Endodermal cell (in vitro differentiated cells): Measurements from ENCODE around the gene TMEM143. TPM values are rescaled to one million over a fixed set of nuclear protein-coding genes. Genes with fewer than 3 reads are reported as not detected.
"Not testable (repeated sequence)": the region's sequence is repeated elsewhere in the genome, so short reads cannot be mapped to it uniquely, and the experiment has no call there.

ENCODE experiments used
- DNase-seq: peaks from one replicate; pipeline ENCODE4 v3.0.0-alpha.2; 2017
- H3K27ac ChIP-seq: 2 replicates; pipeline ENCODE4 v1.5.1; 2013; ENCODE audit warnings: mild to moderate bottlenecking, low read depth, low read length, moderate library complexity
- H3K27me3 ChIP-seq: 2 replicates; pipeline ENCODE4 v1.6.1; 2013; ENCODE audit warnings: mild to moderate bottlenecking, low read length, moderate library complexity; ENCODE audit not compliant: insufficient read depth, control insufficient read depth, poor library complexity, severe bottlenecking
- H3K36me3 ChIP-seq: 2 replicates; pipeline ENCODE4 v1.7.0; 2013; ENCODE audit warnings: mild to moderate bottlenecking, low read length, moderate library complexity; ENCODE audit not compliant: control insufficient read depth, insufficient read depth
- H3K4me1 ChIP-seq: one replicate; pipeline ENCODE4 v1.7.0; 2013; ENCODE audit warnings: low read length; ENCODE audit not compliant: control insufficient read depth, insufficient read depth
- H3K4me3 ChIP-seq: 2 replicates; pipeline ENCODE4 v1.5.1; 2013; ENCODE audit warnings: mild to moderate bottlenecking, low read length, moderate library complexity
- H3K9ac ChIP-seq: 2 replicates; pipeline ENCODE4 v1.6.1; 2013; ENCODE audit warnings: mild to moderate bottlenecking, low read length, moderate library complexity; ENCODE audit not compliant: poor library complexity, severe bottlenecking; ENCODE audit errors: extremely low read depth
- H3K9me3 ChIP-seq: 2 replicates; pipeline ENCODE4 v1.6.1; 2013; ENCODE audit warnings: mild to moderate bottlenecking, low read length, moderate library complexity; ENCODE audit not compliant: control insufficient read depth
- H3K27ac Mint-ChIP-seq: 2 replicates; pipeline ENCODE4 v1.8.0; 2020; ENCODE audit warnings: mixed read lengths
- H3K27me3 Mint-ChIP-seq: 2 replicates; pipeline ENCODE4 v1.8.0; 2021; ENCODE audit warnings: mild to moderate bottlenecking, mixed read lengths; ENCODE audit not compliant: insufficient read depth
- H3K36me3 Mint-ChIP-seq: 2 replicates; pipeline ENCODE4 v1.8.0; 2020; ENCODE audit warnings: low read depth, mixed read lengths
- H3K4me1 Mint-ChIP-seq: 2 replicates; pipeline ENCODE4 v1.8.0; 2020; ENCODE audit warnings: mixed read lengths
- H3K4me3 Mint-ChIP-seq: 2 replicates; pipeline ENCODE4 v1.8.0; 2020; ENCODE audit warnings: mild to moderate bottlenecking, moderate library complexity, mixed read lengths
- H3K9me3 Mint-ChIP-seq: 2 replicates; pipeline ENCODE4 v1.8.0; 2020; ENCODE audit warnings: mild to moderate bottlenecking, mixed read lengths
- WGBS, 2 experiments: methylation state at CpG; one replicate each; pipeline versions ENCODE4 v1.1.5 to v1.1.7; 2013; ENCODE audit warnings: missing lambda C conversion rate in 2 of 2, mixed read lengths in 1 of 2; ENCODE audit not compliant: insufficient coverage in 1 of 2, insufficient read length in 1 of 2; 5-methylcytosine and 5-hydroxymethylcytosine counted together
- total RNA-seq, 2 donors: library from RNA; stranded (reverse); fragmentation: NEBNext Ultra II Directional in 1 of 2; extraction: Animal tissue kit (Norgen Biotek cat#: 25700) in 1 of 2; gene quantifications; 2 replicates in 1 of 2; 3 replicates in 1 of 2; pipeline ENCODE4 v1.2.1, GENCODE V29; 2021
- TF ChIP-seq, protein P1 (sequence below): fragments of 200-600 bp; sonication (generic); conservative IDR thresholded peaks from 2 replicates; pipeline ENCODE4 v1.5.0; 2021; ENCODE audit warnings: antibody characterized with exemption, mild to moderate bottlenecking

Gene TMEM143
- total RNA-seq, 2 donors from 2014 or later: 13.9 to 19.1 TPM

DNA sequence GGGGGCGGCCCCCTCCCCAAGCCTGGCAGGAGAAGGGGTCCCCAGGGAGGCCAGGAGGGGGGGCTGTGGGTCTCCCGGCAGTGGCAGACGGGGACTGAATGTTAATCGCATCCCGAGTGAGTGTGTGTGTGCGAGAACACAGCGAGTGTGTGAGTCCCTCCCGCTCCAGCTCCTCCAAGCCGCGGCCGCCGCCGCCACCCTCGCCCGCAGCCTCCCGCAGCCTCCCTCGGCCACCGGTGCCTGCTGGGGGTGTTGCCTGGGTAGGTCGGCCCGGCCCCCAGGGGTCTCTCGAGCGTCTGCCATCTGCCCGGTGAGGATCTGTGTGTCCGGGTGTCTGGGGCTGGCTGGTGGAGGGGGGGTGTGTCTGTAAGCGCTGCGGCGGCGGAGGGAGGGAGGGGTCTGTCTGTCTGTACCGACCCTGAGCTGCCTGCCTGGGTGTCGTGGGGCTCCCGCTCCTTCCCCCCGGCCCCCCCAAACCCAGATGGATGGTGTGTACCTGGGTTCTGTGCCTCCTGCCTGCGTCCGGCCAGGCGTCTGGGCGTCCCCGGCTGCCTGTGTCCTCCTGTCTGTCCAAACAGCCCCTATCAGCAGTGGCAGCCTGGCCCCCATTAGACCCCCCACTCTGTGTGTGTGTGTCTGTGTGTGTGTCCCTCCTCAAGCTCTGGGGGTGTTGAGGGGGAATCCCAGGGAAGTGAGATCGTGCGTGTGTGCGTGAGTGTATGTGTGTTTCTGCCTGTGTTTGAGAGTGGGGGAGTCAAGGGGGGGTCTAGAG lies 30.0 kb upstream of the TMEM143 start, which contains the start of gene GRIN2D:
Gene GRIN2D (plus strand): TSS at position 110 of the 772 bp plus-strand sequence. CDS start 4,725 bp downstream, outside the sequence.
- TF ChIP-seq, protein P1, sequence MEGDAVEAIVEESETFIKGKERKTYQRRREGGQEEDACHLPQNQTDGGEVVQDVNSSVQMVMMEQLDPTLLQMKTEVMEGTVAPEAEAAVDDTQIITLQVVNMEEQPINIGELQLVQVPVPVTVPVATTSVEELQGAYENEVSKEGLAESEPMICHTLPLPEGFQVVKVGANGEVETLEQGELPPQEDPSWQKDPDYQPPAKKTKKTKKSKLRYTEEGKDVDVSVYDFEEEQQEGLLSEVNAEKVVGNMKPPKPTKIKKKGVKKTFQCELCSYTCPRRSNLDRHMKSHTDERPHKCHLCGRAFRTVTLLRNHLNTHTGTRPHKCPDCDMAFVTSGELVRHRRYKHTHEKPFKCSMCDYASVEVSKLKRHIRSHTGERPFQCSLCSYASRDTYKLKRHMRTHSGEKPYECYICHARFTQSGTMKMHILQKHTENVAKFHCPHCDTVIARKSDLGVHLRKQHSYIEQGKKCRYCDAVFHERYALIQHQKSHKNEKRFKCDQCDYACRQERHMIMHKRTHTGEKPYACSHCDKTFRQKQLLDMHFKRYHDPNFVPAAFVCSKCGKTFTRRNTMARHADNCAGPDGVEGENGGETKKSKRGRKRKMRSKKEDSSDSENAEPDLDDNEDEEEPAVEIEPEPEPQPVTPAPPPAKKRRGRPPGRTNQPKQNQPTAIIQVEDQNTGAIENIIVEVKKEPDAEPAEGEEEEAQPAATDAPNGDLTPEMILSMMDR: peak; percentile 32
- peaks cover 63% of the 10 kb centered on the region for H3K27me3 Mint-ChIP-seq
- WGBS, 2 experiments: 2 to 8% methylated on average over 16 to 40 of the region's 40 CpGs
- peaks cover 9% of the 10 kb centered on the region for H3K4me1 Mint-ChIP-seq
- Histone ChIP-seq H3K9ac (no peak within 1 kb of the TSS), H3K36me3 (peaks cover 9% of the 10 kb centered on the region), H3K4me3 (peak within 1 kb of the TSS; percentile 76), H3K27me3 (peaks cover 44% of the 10 kb centered on the region), H3K27ac (peak within 1 kb of the TSS; percentile 74), H3K9me3 (no peaks in the 10 kb centered on the region), H3K4me1 (no peaks in the 10 kb centered on the region)
- peaks cover 7% of the 10 kb centered on the region for H3K36me3 Mint-ChIP-seq
- DNase-seq: peak; percentile 84
- no peaks in the 10 kb centered on the region for H3K9me3 Mint-ChIP-seq
- no peak within 1 kb of the TSS for H3K27ac Mint-ChIP-seq
- peak within 1 kb of the TSS; percentile 50 for H3K4me3 Mint-ChIP-seq

- DNase-seq: no peak
- Mint-ChIP-seq H3K27me3 (peaks cover 61% of the 10 kb centered on the region), H3K27ac (no peak overlapping the region), H3K4me3 (peak overlapping the region; percentile 50), H3K9me3 (no peaks in the 10 kb centered on the region), H3K36me3 (peaks cover 14% of the 10 kb centered on the region), H3K4me1 (peaks cover 9% of the 10 kb centered on the region)
- Histone ChIP-seq H3K27ac (peak overlapping the region; percentile 74), H3K9me3 (no peaks in the 10 kb centered on the region), H3K4me3 (peak overlapping the region; percentile 76), H3K4me1 (no peaks in the 10 kb centered on the region), H3K9ac (no peak overlapping the region), H3K36me3 (peaks cover 16% of the 10 kb centered on the region), H3K27me3 (peaks cover 43% of the 10 kb centered on the region)
- TF ChIP-seq, protein P1: no peak
- 79 to 88% methylated on average over 7 to 15 of the region's 15 CpGs for WGBS, 2 experiments
Measured at GRCh38 chr19:48392860-48393558, 29.3 kb upstream of the TMEM143 start.

DNA sequence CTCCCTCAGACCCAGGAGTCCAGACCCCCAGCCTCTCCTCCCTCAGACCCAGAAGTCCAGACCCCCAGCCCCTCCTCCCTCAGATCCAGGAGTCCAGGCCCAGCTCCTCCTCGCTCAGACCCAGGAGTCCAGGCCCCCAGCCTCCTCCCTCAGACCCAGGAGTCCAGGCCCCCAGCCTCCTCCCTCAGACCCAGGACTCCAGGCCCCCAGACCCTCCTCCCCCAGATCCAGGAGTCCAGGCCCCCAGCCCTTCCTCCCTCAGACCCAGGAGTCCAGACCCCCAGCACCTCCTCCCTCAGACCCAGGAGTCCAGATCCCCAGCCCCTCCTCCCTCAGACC lies 28.2 kb upstream of the TMEM143 start:
- Histone ChIP-seq H3K36me3 (peaks cover 26% of the 10 kb centered on the region), H3K27me3 (peaks cover 32% of the 10 kb centered on the region)
- H3K4me1 ChIP-seq, H3K27ac ChIP-seq, H3K9ac ChIP-seq, H3K27ac Mint-ChIP-seq, H3K4me3 ChIP-seq, H3K9me3 Mint-ChIP-seq, DNase-seq, H3K9me3 ChIP-seq, H3K4me3 Mint-ChIP-seq, H3K4me1 Mint-ChIP-seq: not testable (repeated sequence)
- 69% methylated on average over 1 of the region's 1 CpG; no CpG with 5 or more reads in 1 of the 2 experiments for WGBS, 2 experiments
- H3K27me3 Mint-ChIP-seq: peaks cover 51% of the 10 kb centered on the region
- peaks cover 23% of the 10 kb centered on the region for H3K36me3 Mint-ChIP-seq
